GM12891 (cell line): ENCODE results near the gene GATA5.

Source experiments
- POLR2A ChIP-seq: IDR thresholded peaks from 2 replicates; pipeline ENCODE4 v1.6.1; 2011; ENCODE audit warnings: low read depth, low read length, control low read depth
- POLR2AphosphoS5 ChIP-seq: IDR thresholded peaks from 2 replicates; pipeline ENCODE4 v1.6.1; 2011; ENCODE audit warnings: low read depth, low read length, control low read depth

DNA sequence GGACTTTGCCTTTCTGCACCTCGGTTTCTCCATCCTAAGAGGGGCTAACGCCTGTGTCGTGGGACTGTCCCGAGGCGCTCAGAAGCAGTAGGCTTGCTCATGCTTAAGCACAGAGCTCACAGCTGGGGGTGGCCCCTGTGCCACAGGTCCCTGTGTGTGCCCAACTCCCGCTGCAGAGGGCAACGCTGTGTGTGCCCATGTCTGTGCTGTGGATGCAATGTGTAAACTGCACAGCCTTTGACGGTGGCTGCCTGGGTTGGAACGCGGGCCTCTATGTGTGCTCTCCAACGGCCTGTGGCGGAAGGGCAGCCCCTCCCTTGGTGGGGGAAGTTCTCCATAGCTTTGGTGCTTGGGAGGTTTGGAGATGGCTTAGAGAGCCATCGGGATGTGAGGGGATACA is 10.7 kb upstream of the GATA5 start:
- TF ChIP-seq POLR2A, result no peak
- TF ChIP-seq POLR2AphosphoS5, result no peak
